GM21717 (cell line): ENCODE results near the gene FRMPD4.

Experiments used
- ATAC-seq: cut with Tn5 transposase; IDR thresholded peaks from one replicate; pipeline ENCODE4 v1.9.1; 2021; ENCODE audit warnings: mild to moderate bottlenecking, moderate library complexity; ENCODE audit not compliant: unreplicated experiment

The FRMPD4 gene

GRCh38 chrX:12711435-12712040 lies 573.3 kb downstream of the FRMPD4 start:
- no peak for ATAC-seq

DNA sequence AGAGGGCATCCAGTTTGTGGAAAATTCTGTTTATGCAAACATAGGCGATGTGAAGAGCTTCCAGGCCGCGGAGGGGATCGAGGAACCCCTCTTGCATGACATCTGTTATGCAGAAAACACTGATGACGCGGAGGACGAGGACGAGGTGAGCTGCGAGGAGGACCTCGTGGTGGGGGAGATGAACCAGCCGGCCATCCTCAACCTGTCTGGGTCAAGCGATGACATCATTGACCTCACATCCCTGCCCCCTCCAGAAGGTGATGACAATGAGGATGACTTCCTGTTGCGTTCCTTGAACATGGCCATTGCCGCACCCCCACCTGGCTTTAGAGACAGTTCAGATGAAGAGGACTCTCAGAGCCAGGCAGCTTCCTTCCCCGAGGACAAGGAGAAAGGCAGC lies 578.3 kb downstream of the FRMPD4 start:
- ATAC-seq, result no peak

DNA sequence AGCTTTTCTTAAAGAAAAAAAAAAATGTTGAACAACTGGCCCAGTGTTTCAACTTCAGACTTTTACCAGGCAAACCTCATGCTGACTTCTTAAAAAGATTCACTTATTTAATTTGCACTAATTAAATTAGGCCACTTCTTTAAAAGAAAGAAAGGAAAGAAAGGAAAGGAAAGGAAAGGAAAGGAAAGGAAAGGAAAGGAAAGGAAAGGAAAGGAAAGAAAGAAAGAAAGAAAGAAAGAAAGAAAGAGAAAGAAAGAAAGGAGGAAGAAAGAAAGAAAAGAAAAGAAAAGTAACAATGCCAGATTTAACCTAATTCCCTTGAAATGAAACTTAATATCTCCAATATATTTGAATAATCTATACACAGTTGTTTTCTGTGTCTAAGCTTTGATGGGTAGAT lies 581.6 kb downstream of the FRMPD4 start:
- no peak for ATAC-seq

GRCh38 chrX:12721042-12721441 lies 582.8 kb downstream of the FRMPD4 start:
- no peak for ATAC-seq

- ATAC-seq, result no peak
Measured at GRCh38 chrX:12722314-12722713, 584.0 kb downstream of the FRMPD4 start.

DNA sequence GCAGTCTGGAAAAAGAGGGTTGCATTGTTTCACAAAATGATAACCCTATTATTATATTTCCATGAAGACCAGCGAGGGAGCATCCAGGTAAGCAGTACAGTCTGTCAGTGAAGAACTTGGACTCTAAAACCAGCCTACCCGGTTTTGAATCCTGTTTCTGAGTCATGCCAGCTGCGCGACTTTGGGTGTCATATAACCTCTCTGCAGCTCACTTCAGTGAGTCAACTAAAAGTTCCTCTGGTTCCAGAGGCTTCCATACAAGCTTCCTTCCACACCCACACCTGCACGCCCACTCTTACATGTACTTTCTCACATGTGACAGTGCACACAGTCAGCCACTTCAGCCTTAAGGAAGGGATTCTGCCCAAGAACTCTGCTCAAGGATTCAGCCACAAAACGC lies 603.1 kb downstream of the FRMPD4 start:
- no peak for ATAC-seq

DNA sequence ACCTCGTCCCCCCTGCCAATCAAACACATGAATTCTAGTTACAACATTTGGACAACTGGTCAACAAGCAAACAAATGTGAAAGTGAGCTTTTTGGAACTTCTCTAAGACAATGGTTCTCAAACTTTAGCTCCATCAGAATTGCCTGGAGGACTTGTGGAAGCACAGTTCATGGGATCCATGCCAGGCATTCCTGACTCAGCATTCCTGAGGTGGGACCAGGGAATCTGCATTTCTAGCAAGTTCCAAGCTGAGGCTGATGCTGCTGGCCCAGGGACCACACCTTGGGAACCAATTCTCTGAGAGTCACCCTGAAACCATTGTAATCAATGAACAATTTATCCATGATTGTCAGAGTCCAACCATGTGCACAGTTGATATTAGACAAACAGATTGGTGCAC lies 609.2 kb downstream of the FRMPD4 start:
- ATAC-seq, result no peak

- ATAC-seq, result no peak
Measured at GRCh38 chrX:12751887-12752286, 613.6 kb downstream of the FRMPD4 start.

GRCh38 chrX:12753366-12753765 lies 615.1 kb downstream of the FRMPD4 start:
- ATAC-seq, result no peak

DNA sequence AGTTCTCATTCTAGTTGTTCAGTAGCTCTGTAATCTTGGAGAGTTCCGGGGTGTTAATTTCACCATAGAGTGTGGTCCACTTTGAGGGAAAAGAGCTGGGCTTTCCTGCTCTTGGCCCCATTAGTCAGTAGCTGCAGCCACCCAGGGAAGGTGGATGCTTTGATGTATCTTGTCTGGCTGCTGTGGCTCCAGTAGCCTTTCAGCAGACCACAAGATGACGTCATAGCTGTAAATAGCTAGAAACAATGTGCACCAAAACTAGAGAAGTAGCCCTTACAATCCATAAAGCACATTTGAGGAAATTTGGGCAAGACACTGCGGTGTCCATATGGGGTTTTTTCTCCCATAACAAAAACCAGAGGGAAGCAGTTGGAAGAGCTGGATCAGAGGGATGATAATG lies 620.0 kb downstream of the FRMPD4 start:
- ATAC-seq, result no peak

- no peak for ATAC-seq
Measured at GRCh38 chrX:12767856-12768255, 629.6 kb downstream of the FRMPD4 start.

- ATAC-seq, result no peak
Measured at GRCh38 chrX:12768491-12768890, 630.2 kb downstream of the FRMPD4 start.

GRCh38 chrX:12770440-12770839 lies 632.2 kb downstream of the FRMPD4 start:
- ATAC-seq, result peak; percentile 48

DNA sequence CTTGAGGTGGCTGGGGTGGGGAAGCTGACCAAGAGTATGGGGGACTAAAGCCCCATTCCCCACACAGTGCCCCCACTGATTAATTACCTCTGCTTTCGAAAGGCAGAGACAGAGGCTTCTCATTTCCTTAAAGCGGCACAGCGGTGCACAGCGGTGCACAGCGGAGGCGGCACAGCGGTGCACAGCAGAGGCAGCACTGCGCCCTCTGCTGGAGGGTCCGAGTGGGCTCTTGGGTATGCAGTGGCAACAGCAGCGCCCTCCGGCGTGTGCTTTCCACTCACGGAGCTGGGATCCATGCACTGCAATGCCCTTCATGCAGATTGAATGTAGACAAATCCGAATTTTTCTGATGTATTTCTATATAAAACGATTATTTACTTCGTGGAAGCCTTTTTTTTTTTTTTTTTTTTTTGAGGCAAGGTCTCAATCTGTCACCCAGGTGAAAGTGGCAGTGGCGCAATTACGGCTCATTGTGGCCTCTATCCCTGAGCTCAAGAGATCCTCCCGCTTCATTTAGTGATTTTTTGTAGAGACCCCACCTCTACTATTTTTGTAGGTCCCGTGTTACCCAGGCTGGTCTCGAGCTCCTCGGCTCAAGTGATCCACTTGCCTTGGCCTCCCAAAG lies 633.3 kb downstream of the FRMPD4 start:
- ATAC-seq, result peak; percentile 99
